ENCODE data around the gene FGD2. TPM values are rescaled to one million over a fixed set of nuclear protein-coding genes. Genes with fewer than 3 reads are reported as not detected.

FGD2 gene
- total and polyA plus RNA-seq, 2 of the 8 experiments (the other 6 are each of a cell fraction or from before 2014, with no cell fraction given), result 0.12 to 0.32 TPM

DNA sequence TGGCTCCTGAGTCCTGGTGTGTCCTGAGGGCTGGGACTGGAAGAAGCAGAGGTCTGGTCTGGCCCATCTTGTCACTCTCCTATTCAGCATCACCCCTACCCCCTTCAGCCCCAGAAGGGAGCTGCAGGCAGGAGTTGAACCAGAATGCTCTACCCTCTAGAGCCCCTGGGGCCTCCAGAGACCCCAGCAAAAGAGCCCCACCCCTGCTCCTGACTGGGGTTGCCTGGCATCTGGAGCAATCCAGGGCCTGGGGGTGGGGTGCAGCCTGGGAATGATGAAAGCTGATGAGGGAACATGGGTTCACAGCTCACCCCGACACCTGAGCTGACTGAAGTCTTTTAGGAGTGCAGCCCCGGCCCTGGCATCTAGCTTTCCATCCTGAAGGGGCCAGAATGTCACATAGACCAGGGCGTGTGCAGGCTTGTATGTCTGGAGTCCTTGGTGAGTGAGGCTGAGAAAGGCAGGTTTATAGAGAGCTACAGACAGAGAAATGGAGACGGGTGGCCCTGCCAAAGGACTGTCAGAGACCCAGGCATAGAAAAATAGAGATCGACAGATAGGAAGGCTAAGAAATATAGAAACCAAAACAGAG lies 12.2 kb downstream of the FGD2 start:
- H3K14ac ChIP-seq (ENCODE audit: insufficient read length), result no peak overlapping the region
- H4K8ac ChIP-seq (ENCODE audit: extremely low read depth, insufficient read depth, low read length), result no peak overlapping the region; the same call in 1 of the 2 replicates
- no peaks in the 10 kb centered on the region for H3K36me3 ChIP-seq (ENCODE audit: control insufficient read depth in 2 of 4, insufficient read depth in 4 of 4, low read length in 3 of 4)
- H3K4ac ChIP-seq (replicated peaks; ENCODE audit: insufficient read length, low read depth, low read length), result no peak overlapping the region
- no peak overlapping the region for H3K9ac ChIP-seq (replicated peaks in 1 of 4; ENCODE audit: extremely low read depth in 1 of 4, low read depth in 3 of 4, low read length in 3 of 4)
- no peaks in the 10 kb centered on the region for H3K23me2 ChIP-seq (ENCODE audit: low read depth, low read length)
- no peak overlapping the region for H4K5ac ChIP-seq (ENCODE audit: insufficient read length, low read depth, low read length)
- no peak for TF ChIP-seq ZNF274 (IDR thresholded peaks at IDR 0.05; ENCODE audit: borderline replicate concordance, extremely low read depth, low read length)
- TF ChIP-seq SRF (IDR thresholded peaks at IDR 0.05; ENCODE audit: low read depth, low read length), result no peak
- no peak for TF ChIP-seq POLR2AphosphoS5 (IDR thresholded peaks at IDR 0.05; ENCODE audit: low read depth, low read length)
- TF ChIP-seq JUN (IDR thresholded peaks at IDR 0.05; ENCODE audit: low read depth, low read length), result no peak
- no peak for TF ChIP-seq RXRA (IDR thresholded peaks at IDR 0.05; ENCODE audit: insufficient read depth, low read depth, low read length)
- 0 out of 4 replicates have a peak, but pooled peaks of 1 of the 2 experiments have one; percentile 21 for TF ChIP-seq RAD21 (IDR thresholded peaks at IDR 0.05 in 1 of 2, conservative IDR thresholded peaks at IDR 0.05 in 1 of 2; ENCODE audit: low read depth in 2 of 2, low read length in 2 of 2)
- no peak for TF ChIP-seq POU5F1 (IDR thresholded peaks at IDR 0.05; ENCODE audit: low read depth, low read length)
- no peak overlapping the region for H3K27ac ChIP-seq (ENCODE audit: low read depth, low read length)
- no peaks in the 10 kb centered on the region for H3K79me2 ChIP-seq (ENCODE audit: control insufficient read depth in 1 of 2, insufficient read depth in 2 of 2, low read length in 2 of 2)
- no peak overlapping the region for H3K4me2 ChIP-seq (ENCODE audit: insufficient read depth in 1 of 2, low read depth in 2 of 2, low read length in 2 of 2)
- ChIA-PET POLR2A (ENCODE audit: partially characterized antibody) (interaction anchor here (0.7 to 2.3 kb wide), 8 partner anchors 11 to 145 kb away, joined by 3 to 8 read pairs (median 4); partner anchors contain the start of genes FGD2 and PPIL1), CTCF (ENCODE audit: partially characterized antibody) (interaction anchor here (0.6 to 28.1 kb wide), 72 partner anchors 11 to 1092 kb away, joined by 3 to 866 read pairs (median 5); partner anchors contain the start of genes C6orf89, FGD2, MTCH1 and PI16)
- H3K27me3 ChIP-seq (replicated peaks in 1 of 4; ENCODE audit: control insufficient read depth in 3 of 4, extremely low read depth in 1 of 4, insufficient read depth in 3 of 4, low read length in 3 of 4), result no peaks in the 10 kb centered on the region
- no peak overlapping the region for H2BK15ac ChIP-seq (ENCODE audit: low read length)
- H2BK12ac ChIP-seq (ENCODE audit: low read depth, low read length), result no peak overlapping the region
- no peak overlapping the region for H2BK120ac ChIP-seq (replicated peaks; ENCODE audit: low read depth, low read length)
- peaks cover 0 to 3% of the 10 kb centered on the region in 2 experiments for H4K20me1 ChIP-seq (replicated peaks in 1 of 2; ENCODE audit: control insufficient read depth in 1 of 2, insufficient read depth in 2 of 2, low read length in 2 of 2)
- no peaks in the 10 kb centered on the region for H3K79me1 ChIP-seq (ENCODE audit: low read depth, low read length)
- no peaks in the 10 kb centered on the region for H3K9me3 ChIP-seq (ENCODE audit: insufficient read depth in 2 of 2, low read depth in 1 of 2, low read length in 1 of 2)
- no peak overlapping the region for H2BK20ac ChIP-seq (ENCODE audit: low read length)
- no peak overlapping the region for H2AK5ac ChIP-seq (ENCODE audit: low read depth, low read length)
- no peak overlapping the region for H3K23ac ChIP-seq (ENCODE audit: insufficient read length)
- H4K91ac ChIP-seq (replicated peaks; ENCODE audit: insufficient read length, low read length), result no peak overlapping the region
- H3K18ac ChIP-seq (ENCODE audit: extremely low read depth, low read length), result no peak overlapping the region
- peaks cover 0 to 5% (median 3%) of the 10 kb centered on the region in 4 experiments; a peak in 5 of 7 replicates for H3K4me1 ChIP-seq (replicated peaks in 1 of 4; ENCODE audit: control insufficient read depth in 3 of 4, insufficient read depth in 4 of 4, low read length in 3 of 4)
- DNase-seq (ENCODE audit: low read depth in 1 of 2, low spot score in 2 of 2) (no peak), FAIRE-seq (no peak)
- no peak overlapping the region for H3K56ac ChIP-seq (replicated peaks; ENCODE audit: insufficient read length, low read depth, low read length)
- peak overlapping the region; percentile 12; the same call in 1 of the 2 replicates for H2AFZ ChIP-seq (ENCODE audit: low read length)
- 68% methylated on average over 5 of the region's 5 CpGs; no CpG with 5 or more reads in 1 of the 2 experiments for WGBS, 2 experiments (ENCODE audit: extremely low coverage in 1 of 2, insufficient coverage in 1 of 2, insufficient read length in 1 of 2, insufficient replicate concordance in 2 of 2, low coverage in 1 of 2, low lambda C conversion rate in 2 of 2, missing lambda C conversion rate in 1 of 2)
- no peak overlapping the region for H2BK5ac ChIP-seq (ENCODE audit: low read depth, low read length)
- H3K4me3 ChIP-seq (ENCODE audit: extremely low read depth in 1 of 4, insufficient read depth in 2 of 4, low read depth in 3 of 4, low read length in 4 of 4), result no peak overlapping the region

Measured in H1 (cell line).